GF-D8 (cell line): Measurements from ENCODE around the gene HSPA1B.
A peak's percentile ranks its signal among the peaks of the same experiment; 100 is the strongest.
"Not testable (repeated sequence)": the region's sequence is repeated elsewhere in the genome, so short reads cannot be mapped to it uniquely, and the experiment has no call there.

ENCODE experiments used
- DNase-seq: peaks from one replicate; lab custom pipeline; 2025; lab: John Stamatoyannopoulos, UW

HSPA1B gene

GRCh38 chr6:31859923-31860322 is 32.4 kb downstream of the HSPA1B start:
- DNase-seq, result no peak

GRCh38 chr6:31860349-31860748 is 32.8 kb downstream of the HSPA1B start:
- no peak for DNase-seq

DNA sequence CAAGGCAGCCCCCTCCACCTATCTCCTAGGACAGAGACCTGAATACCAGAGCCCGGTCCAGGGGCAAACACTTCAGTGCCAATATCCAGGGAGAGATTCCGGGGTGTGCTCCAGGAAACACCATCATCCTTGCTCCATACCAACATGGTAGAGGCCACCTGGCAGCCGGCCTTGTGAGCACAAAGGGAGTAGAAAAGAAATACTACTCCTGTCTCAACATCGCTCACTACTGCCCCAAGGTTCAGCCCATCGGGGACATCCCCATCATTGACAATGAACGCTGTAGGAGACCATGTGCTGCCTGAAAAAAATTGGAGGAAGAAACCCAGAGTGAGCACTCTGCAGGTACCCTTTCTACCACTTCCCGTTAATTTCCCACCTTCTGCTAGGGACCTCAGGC is 33.6 kb downstream of the HSPA1B start:
- DNase-seq, result no peak

DNA sequence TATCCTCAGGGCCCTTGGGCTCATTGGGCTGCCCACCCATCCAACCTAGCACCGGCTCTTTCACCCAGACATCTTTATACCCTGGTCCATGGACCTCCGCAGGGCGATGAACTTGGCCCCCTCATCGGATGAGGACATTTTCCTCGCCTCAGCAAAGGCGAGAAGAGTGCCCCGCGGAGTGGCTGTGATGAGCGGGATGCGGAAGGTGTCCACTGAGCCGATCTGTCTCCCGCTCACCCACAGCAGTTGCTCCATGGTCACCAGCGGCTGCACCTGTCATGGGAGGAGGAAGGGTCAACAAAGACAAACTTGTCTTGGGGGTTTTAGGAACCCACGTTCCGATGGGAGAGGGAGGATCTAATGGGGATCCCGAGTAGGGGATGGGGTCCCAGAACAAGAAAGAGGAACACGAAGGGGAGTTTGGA is 34.4 kb downstream of the HSPA1B start:
- DNase-seq, result no peak

DNA sequence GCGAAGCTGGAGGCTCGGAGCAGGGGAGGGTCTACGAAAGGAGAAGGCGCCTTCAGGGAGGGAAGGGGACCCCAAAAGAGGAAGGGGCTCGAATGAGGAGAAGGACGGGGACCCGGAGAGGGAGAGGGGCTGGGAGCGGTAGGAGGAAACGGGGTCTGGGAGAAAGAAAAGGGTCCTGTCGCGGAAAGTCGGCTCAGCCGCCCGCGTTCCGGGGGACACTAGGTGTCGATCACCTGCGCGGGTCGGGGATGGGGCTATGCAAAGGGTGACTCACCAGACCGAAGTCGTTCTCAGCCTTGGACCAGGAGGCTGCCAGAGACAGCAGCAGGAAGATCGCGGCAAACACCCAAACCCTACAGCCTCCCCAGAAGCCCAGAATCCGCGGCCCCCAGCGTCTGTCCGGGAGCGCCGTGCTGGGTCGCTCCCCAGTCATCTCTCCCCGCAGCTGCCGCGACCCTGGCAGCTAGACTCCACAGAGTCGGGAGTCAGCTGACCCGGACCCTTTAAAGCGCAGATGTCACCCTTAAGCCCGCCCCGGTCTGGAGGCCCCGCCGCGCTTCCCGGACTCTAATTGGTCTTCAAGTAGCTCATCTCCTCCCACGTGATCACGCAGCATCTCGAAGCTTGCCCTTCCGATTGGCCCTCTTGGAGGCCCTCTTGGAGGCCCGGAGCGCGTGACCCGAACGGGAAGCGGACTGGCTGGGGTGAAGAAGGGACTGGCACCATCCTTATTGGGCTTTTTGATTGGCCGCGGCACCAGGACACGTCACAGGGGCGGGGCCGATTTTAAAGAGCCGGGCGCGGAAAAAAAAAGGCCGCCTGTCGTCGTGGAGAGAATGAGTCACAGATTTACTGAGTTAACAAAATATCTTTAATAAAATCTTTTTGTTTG is 35.1 kb downstream of the HSPA1B start, which contains the start of gene NEU1:
NEU1 (minus strand) TSS at position 478 of the 892 bp plus-strand sequence; CDS start at position 433, 45 bp downstream.
- DNase-seq, result peak; percentile 99

DNA sequence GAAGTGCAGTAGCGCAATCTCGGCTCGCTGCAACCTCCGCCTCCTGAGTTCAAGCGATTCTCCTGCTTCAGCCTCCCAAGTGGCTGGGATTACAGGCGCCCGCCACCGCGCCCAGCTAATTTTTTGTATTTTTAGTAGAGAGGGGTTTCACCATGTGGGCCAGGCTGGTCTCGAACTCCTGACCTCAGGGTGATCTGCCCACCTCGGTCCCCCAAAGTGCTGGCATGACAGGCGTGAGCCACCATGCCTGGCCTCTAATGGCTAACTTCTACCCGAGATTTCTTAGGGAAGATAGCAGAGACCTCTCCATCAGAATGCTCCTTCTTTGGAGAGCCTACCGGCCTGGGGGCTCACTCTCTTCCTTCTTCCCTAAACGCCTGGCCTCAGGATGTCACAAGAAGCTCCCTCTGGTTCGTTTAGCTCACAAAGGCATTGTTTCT is 36.6 kb downstream of the HSPA1B start:
- not testable (repeated sequence) for DNase-seq

GRCh38 chr6:31864818-31865204 is 37.3 kb downstream of the HSPA1B start:
- no peak for DNase-seq

- DNase-seq, result no peak
Observed at GRCh38 chr6:31865205-31866118, 37.9 kb downstream of the HSPA1B start.

DNA sequence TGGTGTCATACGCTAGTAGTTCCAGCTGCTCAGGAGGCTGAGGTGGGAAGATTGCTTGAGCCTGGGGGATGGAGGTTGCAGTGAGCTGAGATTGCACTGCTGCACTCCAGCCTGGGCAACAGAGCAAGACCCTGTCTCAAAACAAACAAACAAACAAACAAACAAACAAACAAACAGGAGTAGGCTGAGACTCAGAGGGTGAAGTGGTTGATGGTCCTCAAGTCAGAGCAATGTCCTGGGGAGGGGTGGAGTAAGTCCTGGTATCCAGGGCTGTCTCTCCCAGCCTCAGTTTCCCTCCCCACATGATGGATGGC is 41.1 kb downstream of the HSPA1B start:
- DNase-seq, result not testable (repeated sequence)

DNA sequence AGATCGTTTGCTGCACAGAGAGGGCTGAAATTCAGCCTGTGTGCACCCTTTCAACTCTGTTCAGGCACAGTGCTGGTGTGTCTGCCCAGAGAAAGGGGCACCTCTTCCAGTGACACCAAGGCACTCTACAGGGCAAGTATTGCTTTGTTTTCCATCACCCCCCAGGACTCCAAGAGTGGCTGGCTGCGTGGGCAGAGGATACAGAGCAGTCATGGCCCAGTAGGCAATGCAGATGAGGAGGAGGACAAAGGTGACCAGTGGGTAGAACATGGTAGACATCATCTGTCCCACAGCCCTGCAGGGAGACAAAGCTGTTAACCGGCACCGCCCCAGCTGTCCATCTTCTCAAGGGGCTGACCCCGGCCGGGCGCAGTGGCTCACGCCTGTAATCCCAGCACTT is 41.8 kb downstream of the HSPA1B start:
- no peak for DNase-seq

DNA sequence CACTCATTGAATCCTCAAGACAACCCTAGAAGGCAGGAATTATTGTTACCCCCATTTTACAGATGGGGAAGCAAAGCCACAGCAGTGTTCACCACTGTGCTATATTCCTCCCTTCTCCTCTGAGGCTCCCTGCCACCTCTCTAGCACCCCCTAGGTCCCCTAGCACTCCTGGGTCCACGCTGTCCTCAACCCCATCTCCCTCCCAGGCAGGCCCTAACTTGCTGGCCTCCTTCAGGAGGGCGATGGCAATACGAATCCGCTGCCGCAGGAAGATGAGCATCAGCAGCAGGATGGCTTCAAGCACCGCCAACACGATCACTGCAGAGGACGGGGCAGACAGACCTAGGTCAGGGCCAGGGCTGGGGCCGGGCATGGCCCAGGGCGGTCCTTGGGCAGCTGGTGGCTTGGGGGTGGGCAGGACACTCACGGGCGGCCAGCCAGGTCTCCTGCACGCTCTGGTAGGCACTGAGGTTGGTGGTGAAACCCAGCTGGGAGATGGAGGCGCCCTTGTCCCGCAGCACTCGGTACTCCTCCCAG is 42.9 kb downstream of the HSPA1B start:
- no peak for DNase-seq

GRCh38 chr6:31871046-31871659 is 43.6 kb downstream of the HSPA1B start:
- DNase-seq, result no peak

DNA sequence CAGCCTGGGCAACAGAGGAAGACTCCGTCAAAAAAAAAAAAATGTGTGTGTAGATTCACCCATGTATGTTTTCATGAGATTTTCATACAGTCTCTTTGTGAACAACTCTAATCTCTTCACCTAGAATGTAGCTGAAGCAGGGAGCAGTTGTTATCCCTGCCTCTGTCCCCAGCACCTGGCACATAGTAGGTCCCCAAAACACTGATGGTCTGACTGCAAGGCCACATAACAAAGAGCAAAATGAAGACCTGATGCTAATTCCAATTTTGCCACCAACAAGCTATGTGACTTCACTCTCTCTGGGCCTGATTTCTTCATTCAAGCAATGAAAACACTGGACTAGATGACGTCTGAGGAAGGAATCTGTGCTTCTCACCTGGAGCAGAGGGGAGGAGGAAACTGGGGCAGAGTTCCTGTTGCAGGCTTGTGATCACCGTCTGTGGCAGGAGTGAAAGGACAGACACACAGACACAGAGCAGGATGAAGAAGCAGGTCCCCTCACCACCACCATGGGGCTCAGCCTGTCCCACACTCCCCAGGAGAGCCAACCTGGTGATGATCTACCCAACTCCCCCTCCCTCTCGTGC is 46.6 kb downstream of the HSPA1B start:
- DNase-seq, result no peak

DNA sequence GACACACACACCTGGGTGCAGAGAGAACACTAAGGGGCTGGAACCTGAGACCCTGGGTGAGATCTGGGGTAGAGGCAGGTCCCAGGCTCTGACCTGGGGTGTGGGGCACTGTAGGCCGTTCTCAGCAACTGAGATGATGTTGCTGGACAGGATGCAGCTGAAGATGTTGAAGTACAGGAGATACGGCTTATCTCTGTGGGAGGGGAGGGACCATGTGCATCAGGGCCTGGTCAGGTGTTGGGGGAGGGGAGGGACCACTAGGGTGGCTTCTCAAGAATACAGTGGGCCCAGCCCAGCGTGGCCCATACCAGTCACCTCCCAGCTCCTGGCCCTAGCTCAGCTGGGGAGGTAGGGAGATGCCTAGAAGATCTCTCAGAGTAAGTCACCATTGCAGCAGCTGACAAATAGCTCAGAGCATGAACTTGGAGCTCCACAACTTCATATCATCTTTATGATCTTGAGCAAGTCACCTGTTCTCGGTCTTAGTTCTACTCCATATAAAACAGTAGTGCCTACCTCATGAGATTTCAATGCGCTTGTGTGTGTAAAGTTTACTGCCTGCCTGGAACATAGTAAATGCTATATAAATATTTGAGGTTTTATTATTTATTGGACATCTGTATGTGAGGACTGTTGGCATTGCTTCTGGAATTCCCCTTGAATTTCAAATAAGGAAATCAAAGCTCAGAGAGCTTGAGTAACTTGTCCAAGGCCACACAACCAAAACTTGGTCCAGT is 47.5 kb downstream of the HSPA1B start:
- no peak for DNase-seq

GRCh38 chr6:31875877-31876276 is 48.3 kb downstream of the HSPA1B start:
- DNase-seq, result no peak

- no peak for DNase-seq
Observed at GRCh38 chr6:31876357-31876756, 48.8 kb downstream of the HSPA1B start.

GRCh38 chr6:31877125-31877650 is 49.6 kb downstream of the HSPA1B start:
- no peak for DNase-seq

- no peak for DNase-seq
Observed at GRCh38 chr6:31877651-31878161, 50.2 kb downstream of the HSPA1B start.

GRCh38 chr6:31878222-31878621 is 50.7 kb downstream of the HSPA1B start:
- no peak for DNase-seq

- no peak for DNase-seq
Observed at GRCh38 chr6:31878726-31879125, 51.2 kb downstream of the HSPA1B start, which contains the start of gene SLC44A4. SLC44A4 (minus strand) TSS chr6:31878997; CDS start chr6:31878980, 17 bp downstream.
